H1 (cell line): ENCODE results near the gene TRHDE. TPM values are rescaled to one million over a fixed set of nuclear protein-coding genes. Genes with fewer than 3 reads are reported as not detected.

ENCODE experiments used
- CTCF ChIA-PET: fragments of 300-600 bp; sonication (Branson Sonifier 250); formaldehyde crosslinking; loops from one replicate; lab custom pipeline; 2021; ENCODE audit not compliant: partially characterized antibody; lab: Charles Lee
- POLR2A ChIA-PET: fragments of 300-600 bp; sonication (Branson Sonifier 250); formaldehyde crosslinking; loops from one replicate; lab custom pipeline; 2021; ENCODE audit warnings: inconsistent platforms; ENCODE audit not compliant: partially characterized antibody; lab: Charles Lee
- DNase-seq, 2 experiments: peaks; one replicate each; pipeline versions ENCODE4 v3.0.0 to v3.0.0-alpha.2; 2010 to 2022; ENCODE audit warnings: low spot score in 2 of 2, low read depth in 1 of 2, mixed read lengths in 1 of 2
- FAIRE-seq: peaks from 2 replicates; lab custom pipeline; 2011; peaks lifted over from hg19 to GRCh38; lab: Jason Lieb, UNC
- H2AFZ ChIP-seq: 2 replicates; pipeline ENCODE4 v1.8.1; 2012; ENCODE audit warnings: low read length, inconsistent platforms
- H2AK5ac ChIP-seq: 2 replicates; pipeline ENCODE4 v1.6.1; 2013; ENCODE audit warnings: low read depth, low read length
- H2BK120ac ChIP-seq: replicated peaks from 2 replicates; pipeline ENCODE3; 2013; ENCODE audit warnings: low read depth, low read length, inconsistent platforms
- H2BK12ac ChIP-seq: 2 replicates; pipeline ENCODE4 v1.6.1; 2013; ENCODE audit warnings: low read depth, low read length
- H2BK15ac ChIP-seq: 2 replicates; pipeline ENCODE4 v1.6.1; 2013; ENCODE audit warnings: low read length
- H2BK20ac ChIP-seq: 2 replicates; pipeline ENCODE4 v1.6.1; 2013; ENCODE audit warnings: low read length
- H2BK5ac ChIP-seq: 2 replicates; pipeline ENCODE4 v1.6.1; 2013; ENCODE audit warnings: low read depth, low read length
- H3K14ac ChIP-seq: 2 replicates; pipeline ENCODE4 v1.6.1; 2013; ENCODE audit warnings: inconsistent platforms; ENCODE audit not compliant: insufficient read length
- H3K18ac ChIP-seq: 2 replicates; pipeline ENCODE4 v1.6.1; 2013; ENCODE audit warnings: low read length; ENCODE audit errors: extremely low read depth
- H3K23ac ChIP-seq: 2 replicates; pipeline ENCODE4 v1.6.1; 2013; ENCODE audit warnings: inconsistent platforms; ENCODE audit not compliant: insufficient read length
- H3K23me2 ChIP-seq: 2 replicates; pipeline ENCODE4 v1.6.1; 2013; ENCODE audit warnings: low read depth, low read length
- H3K27ac ChIP-seq: 2 replicates; pipeline ENCODE4 v1.6.1; 2011; ENCODE audit warnings: low read depth, low read length, inconsistent platforms
- H3K27me3 ChIP-seq, 4 experiments: replicated peaks in 1 of 4; 1 replicate in 1 of 4; 2 replicates in 3 of 4; pipeline versions ENCODE4 v1.6.1 to v1.8.1; 2011 to 2013; ENCODE audit warnings: low read length in 3 of 4, mild to moderate bottlenecking in 3 of 4, inconsistent platforms in 2 of 4, mixed read lengths in 2 of 4, moderate library complexity in 1 of 4; ENCODE audit not compliant: control insufficient read depth in 3 of 4, insufficient read depth in 3 of 4; ENCODE audit errors: extremely low read depth in 1 of 4
- H3K36me3 ChIP-seq, 4 experiments: 2 replicates each; pipeline versions ENCODE4 v1.6.1 to v1.8.1; 2011 to 2013; ENCODE audit warnings: mild to moderate bottlenecking in 4 of 4, low read length in 3 of 4, moderate library complexity in 2 of 4, control low read depth in 1 of 4, inconsistent platforms in 1 of 4; ENCODE audit not compliant: insufficient read depth in 4 of 4, control insufficient read depth in 2 of 4
- H3K4ac ChIP-seq: replicated peaks from 2 replicates; pipeline ENCODE3; 2013; ENCODE audit warnings: low read length, low read depth, mixed read lengths, inconsistent platforms; ENCODE audit not compliant: insufficient read length
- H3K4me1 ChIP-seq, 4 experiments: replicated peaks in 1 of 4; 1 replicate in 1 of 4; 2 replicates in 3 of 4; pipeline versions ENCODE4 v1.6.1 to v1.8.1; 2011 to 2013; ENCODE audit warnings: low read length in 3 of 4, inconsistent platforms in 2 of 4, mixed read lengths in 1 of 4; ENCODE audit not compliant: insufficient read depth in 4 of 4, control insufficient read depth in 3 of 4
- H3K4me2 ChIP-seq, 2 experiments: 2 replicates each; pipeline versions ENCODE4 v1.6.1 to v1.8.1; 2011 to 2013; ENCODE audit warnings: low read depth in 2 of 2, low read length in 2 of 2, control low read depth in 1 of 2, inconsistent platforms in 1 of 2, mild to moderate bottlenecking in 1 of 2; ENCODE audit not compliant: insufficient read depth in 1 of 2
- H3K4me3 ChIP-seq, 4 experiments: fragments of 200-600, 300-600 bp in 1 of 4; sonication (generic), shearing (Covaris generic), sonication (Bioruptor Twin) in 1 of 4; 2 replicates each; pipeline versions ENCODE4 v1.5.1 to v1.8.1; 2011 to 2016; ENCODE audit warnings: low read length in 4 of 4, low read depth in 3 of 4, control low read depth in 2 of 4, inconsistent platforms in 2 of 4, mild to moderate bottlenecking in 2 of 4, mixed read lengths in 1 of 4, moderate library complexity in 1 of 4; ENCODE audit not compliant: insufficient read depth in 2 of 4; ENCODE audit errors: extremely low read depth in 1 of 4
- H3K56ac ChIP-seq: replicated peaks from 2 replicates; pipeline ENCODE3; 2013; ENCODE audit warnings: low read depth, mild to moderate bottlenecking, mixed read lengths, low read length, inconsistent platforms; ENCODE audit not compliant: insufficient read length
- H3K79me1 ChIP-seq: 2 replicates; pipeline ENCODE4 v1.6.1; 2013; ENCODE audit warnings: low read depth, low read length, control low read depth
- H3K79me2 ChIP-seq, 2 experiments: 2 replicates each; pipeline versions ENCODE4 v1.6.1 to v1.8.1; 2012 to 2013; ENCODE audit warnings: low read length in 2 of 2, mild to moderate bottlenecking in 2 of 2, inconsistent platforms in 1 of 2; ENCODE audit not compliant: insufficient read depth in 2 of 2, control insufficient read depth in 1 of 2
- H3K9ac ChIP-seq, 4 experiments: replicated peaks in 1 of 4; 1 replicate in 1 of 4; 2 replicates in 3 of 4; pipeline versions ENCODE4 v1.6.1 to v1.8.1; 2011 to 2013; ENCODE audit warnings: low read depth in 3 of 4, low read length in 3 of 4, control low read depth in 2 of 4, mild to moderate bottlenecking in 2 of 4, moderate library complexity in 2 of 4, inconsistent platforms in 1 of 4; ENCODE audit errors: extremely low read depth in 1 of 4
- H3K9me3 ChIP-seq, 2 experiments: 2 replicates each; pipeline versions ENCODE4 v1.6.1 to v1.8.1; 2012 to 2013; ENCODE audit warnings: mild to moderate bottlenecking in 2 of 2, moderate library complexity in 2 of 2, control low read depth in 1 of 2, inconsistent platforms in 1 of 2, low read depth in 1 of 2, low read length in 1 of 2, mixed read lengths in 1 of 2; ENCODE audit not compliant: insufficient read depth in 2 of 2
- H4K20me1 ChIP-seq, 2 experiments: replicated peaks in 1 of 2; 2 replicates each; pipeline versions ENCODE3 to v1.8.1; 2011 to 2013; ENCODE audit warnings: inconsistent platforms in 2 of 2, low read length in 2 of 2, mild to moderate bottlenecking in 1 of 2; ENCODE audit not compliant: insufficient read depth in 2 of 2, control insufficient read depth in 1 of 2
- H4K5ac ChIP-seq: 2 replicates; pipeline ENCODE4 v1.6.1; 2013; ENCODE audit warnings: low read length, low read depth, mixed read lengths, inconsistent platforms; ENCODE audit not compliant: insufficient read length
- H4K8ac ChIP-seq: 2 replicates; pipeline ENCODE4 v1.8.0; 2013; ENCODE audit warnings: mild to moderate bottlenecking, moderate library complexity, low read length, inconsistent platforms; ENCODE audit not compliant: insufficient read depth; ENCODE audit errors: extremely low read depth
- H4K91ac ChIP-seq: replicated peaks from 2 replicates; pipeline ENCODE3; 2013; ENCODE audit warnings: low read length, mixed read lengths, inconsistent platforms; ENCODE audit not compliant: insufficient read length
- ASH2L ChIP-seq: fragments of 200-600, 300-600 bp; sonication (generic); IDR thresholded peaks from one replicate; pipeline ENCODE4 v1.7.1; 2017; ENCODE audit warnings: low read length
- BRCA1 ChIP-seq: IDR thresholded peaks from 2 replicates; pipeline ENCODE4 v1.6.1; 2012; ENCODE audit warnings: low read depth, low read length, improper control_type of control experiment
- CHD2 ChIP-seq: IDR thresholded peaks from 2 replicates; pipeline ENCODE4 v1.6.1; 2012; ENCODE audit warnings: low read length, improper control_type of control experiment
- EP300 ChIP-seq, 2 experiments: IDR thresholded peaks; 1 replicate in 1 of 2; 2 replicates in 1 of 2; pipeline ENCODE4 v1.6.1; 2011 to 2012; ENCODE audit warnings: low read depth in 2 of 2, low read length in 2 of 2, mild to moderate bottlenecking in 2 of 2, borderline replicate concordance in 1 of 2, inconsistent platforms in 1 of 2, moderate library complexity in 1 of 2
- FOSL1 ChIP-seq: IDR thresholded peaks from 2 replicates; pipeline ENCODE4 v1.6.1; 2011; ENCODE audit warnings: mild to moderate bottlenecking, low read depth, low read length, moderate library complexity; ENCODE audit not compliant: insufficient read depth
- HDAC2 ChIP-seq, 2 experiments: fragments of 300-600 bp in 1 of 2; sonication (generic) in 1 of 2; IDR thresholded peaks; 2 replicates each; pipeline ENCODE4 v1.6.1; 2011 to 2012; ENCODE audit warnings: low read depth in 2 of 2, low read length in 2 of 2, mild to moderate bottlenecking in 2 of 2, moderate library complexity in 2 of 2, borderline replicate concordance in 1 of 2, inconsistent platforms in 1 of 2
- JUND ChIP-seq: IDR thresholded peaks from 2 replicates; pipeline ENCODE4 v1.6.1; 2011; ENCODE audit warnings: mild to moderate bottlenecking, improper control_type of control experiment, low read length
- KDM1A ChIP-seq: fragments of 200-600, 300-600 bp; sonication (generic); IDR thresholded peaks from 2 replicates; pipeline ENCODE4 v1.7.1; 2016; ENCODE audit warnings: mild to moderate bottlenecking, low read length, borderline replicate concordance
- POU5F1 ChIP-seq: IDR thresholded peaks from 2 replicates; pipeline ENCODE4 v1.6.1; 2011; ENCODE audit warnings: low read depth, mild to moderate bottlenecking, low read length, moderate library complexity
- RXRA ChIP-seq: IDR thresholded peaks from 2 replicates; pipeline ENCODE4 v1.6.1; 2011; ENCODE audit warnings: low read depth, mild to moderate bottlenecking, low read length, moderate library complexity; ENCODE audit not compliant: insufficient read depth
- SIN3A ChIP-seq, 2 experiments: IDR thresholded peaks in 1 of 2; conservative IDR thresholded peaks in 1 of 2; 2 replicates each; pipeline ENCODE4 v1.6.1; 2011 to 2012; ENCODE audit warnings: low read length in 2 of 2, improper control_type of control experiment in 1 of 2, low read depth in 1 of 2, mild to moderate bottlenecking in 1 of 2
- SRF ChIP-seq: IDR thresholded peaks from 2 replicates; pipeline ENCODE4 v1.6.1; 2011; ENCODE audit warnings: mild to moderate bottlenecking, low read depth, low read length, moderate library complexity
- TAF1 ChIP-seq: IDR thresholded peaks from 2 replicates; pipeline ENCODE4 v1.6.1; 2011; ENCODE audit warnings: mild to moderate bottlenecking, low read depth, low read length
- TAF7 ChIP-seq: optimal IDR thresholded peaks from 2 replicates; pipeline ENCODE3; 2011; ENCODE audit warnings: low read depth, mild to moderate bottlenecking, inconsistent platforms, low read length, moderate library complexity, borderline replicate concordance
- TBP ChIP-seq: IDR thresholded peaks from 2 replicates; pipeline ENCODE4 v1.6.1; 2011; ENCODE audit warnings: low read depth, low read length, improper control_type of control experiment
- WGBS, 2 experiments: shearing (Covaris generic) in 1 of 2; methylation state at CpG; one replicate each; pipeline versions ENCODE4 v1.1.6 to v1.1.7; 2013 to 2015; ENCODE audit warnings: low lambda C conversion rate in 2 of 2, mixed read lengths in 2 of 2, inconsistent platforms in 1 of 2, low coverage in 1 of 2, missing lambda C conversion rate in 1 of 2; ENCODE audit not compliant: insufficient replicate concordance in 2 of 2, insufficient coverage in 1 of 2, insufficient read length in 1 of 2; ENCODE audit errors: extremely low coverage in 1 of 2, missing lambda C conversion rate in 1 of 2; 5-methylcytosine and 5-hydroxymethylcytosine counted together
- polyA plus RNA-seq, 7 experiments: library from polyadenylated mRNA; depleted of rRNA in 3 of 7; stranded (reverse) in 5 of 7; unstranded in 2 of 7; fragments of >200 nt in 5 of 7; fragments of 200-250 nt in 2 of 7; gene quantifications; 1 replicate in 5 of 7; 2 replicates in 1 of 7; 4 replicates in 1 of 7; pipeline versions ENCODE4 v1.2.1 to v1.2.3, GENCODE V29; 2011 to 2013; ENCODE audit warnings: missing spikeins in 2 of 7, mixed read lengths in 2 of 7
- total RNA-seq: library from RNA; stranded (reverse); fragmentation: NEBNext Ultra II Directional; extraction: Animal tissue kit (Norgen Biotek cat#: 25700); gene quantifications from 2 replicates; pipeline ENCODE4 v1.2.1, GENCODE V29; 2021

TRHDE gene
- total and polyA plus RNA-seq, 2 of the 8 experiments (the other 6 are each of a cell fraction or from before 2014, with no cell fraction given) = 1.3 to 5.0 TPM

DNA sequence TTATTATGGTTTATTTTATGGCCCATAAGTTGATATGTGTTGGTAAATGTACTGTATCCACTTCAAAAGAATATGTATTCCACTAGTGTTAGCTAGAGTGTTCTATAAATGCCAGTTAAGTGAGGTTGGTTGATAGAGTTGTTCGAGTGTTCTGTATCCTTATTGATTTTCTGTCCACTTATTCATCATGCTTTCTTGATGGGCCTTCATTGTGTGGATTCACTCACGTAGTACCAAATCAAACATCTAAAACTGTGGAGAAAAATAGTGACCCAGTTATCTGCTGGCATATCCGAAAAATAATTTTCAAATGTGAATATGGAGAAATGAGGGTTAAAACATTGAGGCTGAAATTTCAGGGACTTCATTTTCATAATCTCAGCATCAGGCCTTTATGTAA, 230.4 kb downstream of the TRHDE start:
- FAIRE-seq = no peak
- no peak overlapping the region for H3K27ac ChIP-seq
- CTCF ChIA-PET = no interaction called here
- no peak overlapping the region for H4K5ac ChIP-seq
- H4K20me1 ChIP-seq = no peaks in the 10 kb centered on the region
- H3K4me3 ChIP-seq = no peak overlapping the region
- H3K56ac ChIP-seq = no peak overlapping the region
- H3K36me3 ChIP-seq = no peaks in the 10 kb centered on the region
- H2BK12ac ChIP-seq = no peak overlapping the region
- no peaks in the 10 kb centered on the region for H3K9me3 ChIP-seq
- no peak overlapping the region for H2BK120ac ChIP-seq
- H3K9ac ChIP-seq = no peak overlapping the region
- 91% methylated on average over 3 of the region's 3 CpGs; no CpG with 5 or more reads in 1 of the 2 experiments for WGBS, 2 experiments
- no peak overlapping the region for H2AK5ac ChIP-seq
- no peak overlapping the region for H2BK20ac ChIP-seq
- no peaks in the 10 kb centered on the region for H3K4me1 ChIP-seq
- H3K79me1 ChIP-seq = no peaks in the 10 kb centered on the region
- H4K91ac ChIP-seq = no peak overlapping the region
- POLR2A ChIA-PET = no interaction called here
- no peak overlapping the region for H4K8ac ChIP-seq
- H3K14ac ChIP-seq = no peak overlapping the region
- H3K4ac ChIP-seq = no peak overlapping the region
- H3K4me2 ChIP-seq = no peak overlapping the region
- H2AFZ ChIP-seq = no peak overlapping the region
- H2BK15ac ChIP-seq = no peak overlapping the region
- no peaks in the 10 kb centered on the region; the same call in 1 of the 2 replicates for H3K23me2 ChIP-seq
- H3K79me2 ChIP-seq = no peaks in the 10 kb centered on the region
- DNase-seq = no peak
- H3K18ac ChIP-seq = no peak overlapping the region
- no peaks in the 10 kb centered on the region for H3K27me3 ChIP-seq
- H3K23ac ChIP-seq = no peak overlapping the region
- H2BK5ac ChIP-seq = no peak overlapping the region
- TF ChIP-seq SIN3A (conservative IDR thresholded peaks at IDR 0.05 in 1 of 2, IDR thresholded peaks at IDR 0.05 in 1 of 2; ENCODE audit: low read depth in 1 of 2, low read length in 2 of 2) (no peak), JUND (no peak), SRF (no peak), CHD2 (no peak), ASH2L (no peak), POU5F1 (no peak), TAF1 (no peak), TAF7 (no peak), KDM1A (no peak), FOSL1 (no peak), BRCA1 (no peak), TBP (no peak), EP300 (IDR thresholded peaks at IDR 0.05; ENCODE audit: borderline replicate concordance in 1 of 2, low read depth in 2 of 2, low read length in 2 of 2) (no peak), HDAC2 (IDR thresholded peaks at IDR 0.05; ENCODE audit: borderline replicate concordance in 1 of 2, low read depth in 2 of 2, low read length in 2 of 2) (no peak), RXRA (no peak)
